Measurements from ENCODE around the gene BRD1.

The BRD1 gene

GRCh38 chr22:49815641-49816091 lies 12.0 kb downstream of the BRD1 start:
- Histone ChIP-seq H4K20me1 (ENCODE audit: insufficient read depth) (no peaks in the 10 kb centered on the region), H3K4me2 (no peak overlapping the region)

GRCh38 chr22:49814856-49815255 lies 12.8 kb downstream of the BRD1 start:
- Histone ChIP-seq H3K9ac (no peak overlapping the region), H3K4me2 (no peak overlapping the region), H3K36me3 (ENCODE audit: insufficient read depth) (no peaks in the 10 kb centered on the region), H3K79me2 (ENCODE audit: insufficient read depth, low read depth) (peaks cover 98% of the 10 kb centered on the region), H3K4me3 (IDR thresholded peaks at IDR 0.05; ENCODE audit: insufficient read depth, low read depth, low read length) (no peak overlapping the region), H4K20me1 (ENCODE audit: insufficient read depth) (no peaks in the 10 kb centered on the region), H2AFZ (ENCODE audit: low read depth) (no peak overlapping the region), H3K27me3 (ENCODE audit: insufficient read depth, low read depth) (no peaks in the 10 kb centered on the region), H3K4me1 (ENCODE audit: low read depth, poor library complexity, severe bottlenecking) (peaks cover 10% of the 10 kb centered on the region), H3K27ac (no peak overlapping the region)
- TF ChIP-seq CTCF (conservative IDR thresholded peaks at IDR 0.05; ENCODE audit: low read depth, low read length), result no peak

More at GRCh38 chr22:49815641-49816091, 12.0 kb downstream of the BRD1 start:
- H3K9ac ChIP-seq, result no peak overlapping the region
- no peak overlapping the region for H2AFZ ChIP-seq (ENCODE audit: low read depth)
- no peak for TF ChIP-seq CTCF (conservative IDR thresholded peaks at IDR 0.05; ENCODE audit: low read depth, low read length)
- no peaks in the 10 kb centered on the region for H3K27me3 ChIP-seq (ENCODE audit: insufficient read depth, low read depth)
- peaks cover 98% of the 10 kb centered on the region for H3K79me2 ChIP-seq (ENCODE audit: insufficient read depth, low read depth)
- H3K27ac ChIP-seq, result no peak overlapping the region
- H3K36me3 ChIP-seq (ENCODE audit: insufficient read depth), result no peaks in the 10 kb centered on the region
- H3K4me3 ChIP-seq (IDR thresholded peaks at IDR 0.05; ENCODE audit: insufficient read depth, low read depth, low read length), result no peak overlapping the region
- peaks cover 10% of the 10 kb centered on the region for H3K4me1 ChIP-seq (ENCODE audit: low read depth, poor library complexity, severe bottlenecking)

- Histone ChIP-seq H3K4me1 (ENCODE audit: low read depth, poor library complexity, severe bottlenecking) (peaks cover 10% of the 10 kb centered on the region), H3K27ac (no peak overlapping the region), H3K36me3 (ENCODE audit: insufficient read depth) (no peaks in the 10 kb centered on the region), H3K4me2 (no peak overlapping the region), H3K4me3 (IDR thresholded peaks at IDR 0.05; ENCODE audit: insufficient read depth, low read depth, low read length) (no peak overlapping the region), H3K27me3 (ENCODE audit: insufficient read depth, low read depth) (no peaks in the 10 kb centered on the region), H3K79me2 (ENCODE audit: insufficient read depth, low read depth) (peaks cover 95% of the 10 kb centered on the region), H2AFZ (ENCODE audit: low read depth) (no peak overlapping the region), H4K20me1 (ENCODE audit: insufficient read depth) (no peaks in the 10 kb centered on the region), H3K9ac (no peak overlapping the region)
- no peak for TF ChIP-seq CTCF (conservative IDR thresholded peaks at IDR 0.05; ENCODE audit: low read depth, low read length)
Measured at GRCh38 chr22:49814164-49814686, 13.4 kb downstream of the BRD1 start.

- Histone ChIP-seq H3K79me2 (ENCODE audit: insufficient read depth, low read depth) (peaks cover 95% of the 10 kb centered on the region), H4K20me1 (ENCODE audit: insufficient read depth) (no peaks in the 10 kb centered on the region), H3K4me1 (ENCODE audit: low read depth, poor library complexity, severe bottlenecking) (peaks cover 10% of the 10 kb centered on the region), H3K27me3 (ENCODE audit: insufficient read depth, low read depth) (no peaks in the 10 kb centered on the region), H3K27ac (no peak overlapping the region), H3K9ac (no peak overlapping the region), H3K4me2 (no peak overlapping the region), H3K4me3 (IDR thresholded peaks at IDR 0.05; ENCODE audit: insufficient read depth, low read depth, low read length) (no peak overlapping the region), H2AFZ (ENCODE audit: low read depth) (no peak overlapping the region), H3K36me3 (ENCODE audit: insufficient read depth) (no peaks in the 10 kb centered on the region)
- TF ChIP-seq CTCF (conservative IDR thresholded peaks at IDR 0.05; ENCODE audit: low read depth, low read length), result no peak
Measured at GRCh38 chr22:49812838-49813237, 14.8 kb downstream of the BRD1 start.
